ENCODE results near the gene METTL4. TPM values are rescaled to one million over a fixed set of nuclear protein-coding genes. Genes with fewer than 3 reads are reported as not detected.

Gene METTL4
- total RNA-seq, 1 donor from 2014 or later, result 12.6 TPM

DNA sequence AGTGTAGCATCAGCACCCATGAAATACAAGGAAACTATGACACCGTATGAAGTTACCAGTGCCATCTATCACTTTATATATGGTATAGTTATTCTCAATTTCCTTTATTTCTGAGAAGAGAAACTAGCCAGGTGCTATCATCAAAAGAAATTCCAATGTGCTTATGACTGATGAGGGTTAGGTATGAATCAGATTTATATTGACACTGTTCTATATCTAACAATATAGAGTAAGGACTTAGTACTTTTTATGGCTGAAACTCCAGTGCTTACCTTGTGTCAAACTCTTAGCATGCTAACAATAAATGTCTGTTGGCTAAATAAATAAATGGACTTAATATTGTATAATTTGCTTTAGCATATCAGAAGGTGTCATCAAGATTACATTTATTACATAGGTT, 6.9 kb downstream of the METTL4 start:
- Mint-ChIP-seq H3K27ac (ENCODE audit: unreplicated experiment) (no peak overlapping the region), H3K9me3 (no peaks in the 10 kb centered on the region), H3K4me1 (peaks cover under 1% of the 10 kb centered on the region), H3K4me3 (no peak overlapping the region), H3K27me3 (ENCODE audit: low read depth) (no peaks in the 10 kb centered on the region), H3K36me3 (ENCODE audit: low read depth) (peaks cover 6% of the 10 kb centered on the region)
- TF ChIP-seq, protein P1, sequence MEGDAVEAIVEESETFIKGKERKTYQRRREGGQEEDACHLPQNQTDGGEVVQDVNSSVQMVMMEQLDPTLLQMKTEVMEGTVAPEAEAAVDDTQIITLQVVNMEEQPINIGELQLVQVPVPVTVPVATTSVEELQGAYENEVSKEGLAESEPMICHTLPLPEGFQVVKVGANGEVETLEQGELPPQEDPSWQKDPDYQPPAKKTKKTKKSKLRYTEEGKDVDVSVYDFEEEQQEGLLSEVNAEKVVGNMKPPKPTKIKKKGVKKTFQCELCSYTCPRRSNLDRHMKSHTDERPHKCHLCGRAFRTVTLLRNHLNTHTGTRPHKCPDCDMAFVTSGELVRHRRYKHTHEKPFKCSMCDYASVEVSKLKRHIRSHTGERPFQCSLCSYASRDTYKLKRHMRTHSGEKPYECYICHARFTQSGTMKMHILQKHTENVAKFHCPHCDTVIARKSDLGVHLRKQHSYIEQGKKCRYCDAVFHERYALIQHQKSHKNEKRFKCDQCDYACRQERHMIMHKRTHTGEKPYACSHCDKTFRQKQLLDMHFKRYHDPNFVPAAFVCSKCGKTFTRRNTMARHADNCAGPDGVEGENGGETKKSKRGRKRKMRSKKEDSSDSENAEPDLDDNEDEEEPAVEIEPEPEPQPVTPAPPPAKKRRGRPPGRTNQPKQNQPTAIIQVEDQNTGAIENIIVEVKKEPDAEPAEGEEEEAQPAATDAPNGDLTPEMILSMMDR (conservative IDR thresholded peaks at IDR 0.05), result no peak
- no peak for DNase-seq (ENCODE audit: low read depth, low spot score)

DNA sequence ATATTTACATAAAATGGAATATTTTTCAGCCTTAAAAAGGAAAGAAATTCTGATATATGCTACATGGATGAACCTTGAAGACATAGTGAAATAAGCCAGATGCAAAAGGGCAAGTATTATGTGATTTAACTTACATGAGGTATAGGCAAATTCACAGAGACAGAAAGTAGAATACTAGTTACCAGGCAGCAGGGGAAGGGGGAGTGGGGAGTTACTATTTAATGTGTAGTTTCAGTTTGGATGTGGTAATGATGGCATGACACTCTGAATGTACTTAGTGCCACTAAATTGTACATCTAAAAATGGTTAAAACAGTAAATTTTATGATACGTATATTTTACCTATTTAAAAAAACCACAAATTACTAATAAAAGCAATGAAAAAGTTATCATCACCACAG, 12.1 kb downstream of the METTL4 start:
- peaks cover 6% of the 10 kb centered on the region for H3K4me1 Mint-ChIP-seq
- no peaks in the 10 kb centered on the region for H3K27me3 Mint-ChIP-seq (ENCODE audit: low read depth)
- H3K4me3 Mint-ChIP-seq, result no peak overlapping the region
- H3K9me3 Mint-ChIP-seq, result no peaks in the 10 kb centered on the region
- TF ChIP-seq, protein P1 (conservative IDR thresholded peaks at IDR 0.05), result no peak
- no peak overlapping the region for H3K27ac Mint-ChIP-seq (ENCODE audit: unreplicated experiment)
- H3K36me3 Mint-ChIP-seq (ENCODE audit: low read depth), result peaks cover 3% of the 10 kb centered on the region
- no peak for DNase-seq (ENCODE audit: low read depth, low spot score)

DNA sequence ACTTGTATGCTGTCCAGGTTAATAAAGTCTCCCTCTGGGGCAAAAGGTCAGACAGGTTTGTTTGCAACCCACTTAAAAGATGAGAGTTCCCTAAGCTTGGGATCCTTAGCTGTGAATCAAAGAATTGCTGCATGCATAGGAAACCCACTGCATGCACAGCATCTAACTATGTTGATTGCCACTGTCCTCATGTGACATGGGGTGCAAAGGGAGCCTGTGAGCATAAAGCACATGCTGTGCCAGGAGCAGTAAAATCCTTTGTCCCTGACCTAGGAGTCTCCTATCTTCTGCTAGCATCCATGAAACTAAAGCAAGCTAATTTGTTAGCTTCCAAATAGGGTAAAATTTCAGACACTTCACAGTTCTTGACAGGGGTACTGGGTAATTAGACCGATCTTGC, 13.8 kb downstream of the METTL4 start:
- Mint-ChIP-seq H3K36me3 (ENCODE audit: low read depth) (peaks cover 2% of the 10 kb centered on the region), H3K4me1 (peaks cover 6% of the 10 kb centered on the region), H3K27me3 (ENCODE audit: low read depth) (no peaks in the 10 kb centered on the region), H3K9me3 (no peaks in the 10 kb centered on the region), H3K4me3 (no peak overlapping the region), H3K27ac (ENCODE audit: unreplicated experiment) (no peak overlapping the region)
- TF ChIP-seq, protein P1 (conservative IDR thresholded peaks at IDR 0.05), result no peak
- DNase-seq (ENCODE audit: low read depth, low spot score), result no peak

- Mint-ChIP-seq H3K27me3 (ENCODE audit: low read depth) (no peaks in the 10 kb centered on the region), H3K9me3 (no peaks in the 10 kb centered on the region), H3K36me3 (ENCODE audit: low read depth) (peaks cover 5% of the 10 kb centered on the region), H3K27ac (ENCODE audit: unreplicated experiment) (no peak overlapping the region), H3K4me1 (peaks cover 6% of the 10 kb centered on the region), H3K4me3 (no peak overlapping the region)
- DNase-seq (ENCODE audit: low read depth, low spot score), result no peak
- TF ChIP-seq, protein P1 (conservative IDR thresholded peaks at IDR 0.05), result no peak
Measured at GRCh38 chr18:2555895-2556294, 15.4 kb downstream of the METTL4 start.

GRCh38 chr18:2554696-2555095, 16.6 kb downstream of the METTL4 start:
- no peak for DNase-seq (ENCODE audit: low read depth, low spot score)
- H3K36me3 Mint-ChIP-seq (ENCODE audit: low read depth), result peaks cover 5% of the 10 kb centered on the region
- no peaks in the 10 kb centered on the region for H3K27me3 Mint-ChIP-seq (ENCODE audit: low read depth)
- peaks cover 6% of the 10 kb centered on the region for H3K4me1 Mint-ChIP-seq
- H3K9me3 Mint-ChIP-seq, result no peaks in the 10 kb centered on the region
- H3K4me3 Mint-ChIP-seq, result no peak overlapping the region
- no peak overlapping the region for H3K27ac Mint-ChIP-seq (ENCODE audit: unreplicated experiment)
- TF ChIP-seq, protein P1 (conservative IDR thresholded peaks at IDR 0.05), result no peak

GRCh38 chr18:2551425-2551824, 19.9 kb downstream of the METTL4 start:
- Mint-ChIP-seq H3K4me3 (no peak overlapping the region), H3K27ac (ENCODE audit: unreplicated experiment) (no peak overlapping the region), H3K4me1 (no peaks in the 10 kb centered on the region), H3K27me3 (ENCODE audit: low read depth) (no peaks in the 10 kb centered on the region), H3K36me3 (ENCODE audit: low read depth) (peaks cover 5% of the 10 kb centered on the region), H3K9me3 (no peaks in the 10 kb centered on the region)
- TF ChIP-seq, protein P1 (conservative IDR thresholded peaks at IDR 0.05), result no peak
- DNase-seq (ENCODE audit: low read depth, low spot score), result no peak

All from neural crest cell (in vitro differentiated cells).